ENCODE results near the gene THEMIS2.
"Not testable (repeated sequence)": the region's sequence is repeated elsewhere in the genome, so short reads cannot be mapped to it uniquely, and the experiment has no call there.

Gene THEMIS2
- total RNA-seq, result 57.6 reads per million, percentile 71 among the genes with 10 or more reads in this experiment

DNA sequence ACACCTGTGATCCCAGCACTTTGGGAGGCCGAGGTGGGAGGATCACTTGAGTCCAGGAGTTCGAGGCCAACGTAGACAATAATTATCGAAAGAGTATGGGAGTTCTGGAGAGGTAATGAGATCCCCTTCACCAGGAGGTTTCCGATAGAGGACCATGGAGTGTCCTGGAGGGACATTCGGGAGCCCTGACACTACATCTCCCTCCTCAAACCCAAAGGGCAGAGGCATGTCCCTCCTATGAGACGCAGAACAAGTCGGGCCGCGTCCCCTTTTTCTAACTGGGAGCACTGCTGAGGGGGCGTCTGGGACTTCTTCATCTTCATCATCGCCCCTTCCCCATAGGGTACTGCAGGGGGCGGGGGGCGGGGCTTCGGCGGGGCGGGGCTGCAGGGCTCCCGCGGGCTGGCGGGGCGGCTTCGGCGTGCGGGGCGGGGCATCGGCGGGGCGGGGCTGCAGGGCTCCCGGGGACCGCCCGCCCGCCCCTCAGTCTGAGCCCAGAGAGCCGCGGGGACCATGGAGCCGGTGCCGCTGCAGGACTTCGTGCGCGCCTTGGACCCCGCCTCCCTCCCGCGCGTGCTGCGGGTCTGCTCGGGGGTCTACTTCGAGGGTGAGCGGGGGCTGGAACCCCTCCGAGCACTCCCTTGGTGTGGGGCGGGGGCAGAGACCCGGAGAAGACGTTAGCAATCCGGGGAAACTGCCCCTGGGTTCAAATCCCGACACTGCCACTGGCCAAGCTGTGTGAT is at the start of gene THEMIS2:
Gene THEMIS2, plus strand, starts transcription at position 486 of the 743 bp plus-strand sequence. Its CDS starts 28 bp downstream, at position 514.
- peak; percentile 72 for DNase-seq

DNA sequence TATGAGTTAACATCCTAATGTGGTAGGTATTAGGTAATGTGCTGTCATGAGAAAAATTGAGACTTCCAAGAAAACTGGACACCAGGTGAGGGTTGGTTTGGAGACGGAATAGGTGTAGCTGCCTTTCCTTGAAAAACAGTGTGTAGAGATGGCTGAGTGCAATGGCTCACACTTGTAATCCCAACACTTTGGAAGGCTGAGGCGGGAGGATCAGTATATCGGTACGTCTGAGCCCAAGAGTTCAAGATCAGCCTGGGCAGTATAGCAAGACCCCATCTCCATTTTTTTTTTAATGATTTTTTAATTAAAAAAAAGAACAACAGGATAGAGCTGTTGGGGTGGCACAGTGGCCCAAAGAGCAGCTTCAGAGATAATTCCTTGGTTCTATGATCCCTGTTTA is 48.6 kb upstream of the THEMIS2 start:
- no peak for DNase-seq

DNA sequence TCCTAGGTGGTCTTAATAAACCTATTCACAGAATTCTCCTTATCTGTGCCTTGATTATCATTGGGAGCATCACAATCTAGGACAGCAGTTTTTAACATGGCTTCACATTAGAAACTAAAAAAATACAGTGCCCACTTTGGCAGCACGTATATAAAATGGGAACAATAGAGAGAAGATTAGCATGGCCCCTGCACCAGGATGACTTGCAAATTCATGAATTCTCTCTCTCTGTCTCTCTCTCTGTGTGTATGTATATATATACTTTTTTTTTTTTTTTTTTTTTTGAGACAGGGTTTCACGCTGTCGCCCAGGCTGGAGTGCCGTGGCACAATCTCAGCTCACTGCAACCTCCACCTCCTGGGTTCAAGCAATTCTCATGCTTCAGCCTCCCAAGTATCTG is 47.9 kb upstream of the THEMIS2 start:
- no peak for DNase-seq

DNA sequence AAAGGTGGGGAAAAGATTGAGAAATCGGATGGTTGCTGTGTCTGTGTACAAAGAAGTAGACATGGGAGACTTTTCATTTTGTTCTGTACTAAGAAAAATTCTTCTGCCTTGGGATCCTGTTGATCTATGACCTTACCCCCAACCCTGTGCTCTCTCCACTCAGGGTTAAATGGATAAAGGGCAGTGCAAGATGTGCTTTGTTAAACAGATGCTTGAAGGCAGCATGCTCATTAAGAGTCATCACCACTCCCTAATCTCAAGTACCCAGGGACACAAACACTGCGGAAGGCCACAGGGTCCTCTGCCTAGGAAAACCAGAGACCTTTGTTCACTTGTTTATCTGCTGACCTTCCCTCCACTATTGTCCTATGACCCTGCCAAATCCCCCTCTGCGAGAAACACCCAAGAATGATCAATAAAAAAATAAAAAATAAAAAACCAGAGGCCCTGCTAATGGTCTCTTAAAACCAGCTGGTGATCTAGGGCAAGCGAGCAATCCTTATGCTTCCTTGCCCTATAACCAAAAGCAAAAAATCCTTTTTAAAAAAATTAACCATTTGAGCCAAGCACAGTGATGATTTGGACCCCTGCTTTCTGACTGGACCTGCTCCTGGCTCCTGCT is 42.9 kb upstream of the THEMIS2 start:
- not testable (repeated sequence) for DNase-seq

DNA sequence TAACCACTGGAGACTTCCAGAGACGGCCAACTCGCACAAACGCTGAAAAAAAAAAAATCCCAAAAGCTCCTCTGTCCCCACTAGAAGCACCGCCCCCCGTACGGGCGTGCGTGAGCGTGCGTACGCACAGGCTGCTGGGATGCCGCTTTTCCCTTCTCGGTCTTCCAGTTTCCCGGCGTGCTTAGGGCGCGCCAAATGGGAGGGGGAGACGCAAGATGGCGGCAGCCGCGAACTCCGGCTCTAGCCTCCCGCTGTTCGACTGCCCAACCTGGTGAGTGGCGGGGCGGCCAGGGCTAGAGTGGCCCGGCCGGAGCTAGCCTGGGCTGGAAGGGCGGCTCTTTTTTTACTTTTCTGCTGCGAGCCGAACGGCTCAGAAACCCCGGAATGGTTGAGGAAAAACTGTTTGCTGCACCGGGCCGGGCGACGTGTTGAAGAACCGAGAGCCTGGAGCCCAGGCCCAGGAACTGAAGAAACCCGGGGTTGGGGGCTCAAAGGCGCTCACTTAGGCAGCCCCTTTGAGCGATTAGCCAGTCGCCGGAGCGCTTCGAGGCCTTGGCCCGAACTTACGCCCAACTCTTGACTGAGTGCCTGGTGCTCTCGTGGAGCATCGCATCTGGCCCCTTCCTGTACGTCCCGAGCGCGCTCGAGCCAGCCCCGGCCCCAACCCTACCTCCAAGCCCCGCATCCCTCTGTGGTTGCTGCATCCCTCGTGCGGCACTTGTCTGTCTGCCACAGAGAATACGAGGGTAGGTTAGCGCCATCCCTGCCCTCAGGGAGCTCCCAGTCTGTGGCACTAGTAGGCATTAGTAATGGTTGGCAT is 41.5 kb upstream of the THEMIS2 start, which contains the start of gene PPP1R8:
Gene PPP1R8, plus strand, starts transcription at position 162 of the 820 bp plus-strand sequence. Its CDS starts 54 bp downstream, at position 216.
- peak; percentile 80 for DNase-seq

DNA sequence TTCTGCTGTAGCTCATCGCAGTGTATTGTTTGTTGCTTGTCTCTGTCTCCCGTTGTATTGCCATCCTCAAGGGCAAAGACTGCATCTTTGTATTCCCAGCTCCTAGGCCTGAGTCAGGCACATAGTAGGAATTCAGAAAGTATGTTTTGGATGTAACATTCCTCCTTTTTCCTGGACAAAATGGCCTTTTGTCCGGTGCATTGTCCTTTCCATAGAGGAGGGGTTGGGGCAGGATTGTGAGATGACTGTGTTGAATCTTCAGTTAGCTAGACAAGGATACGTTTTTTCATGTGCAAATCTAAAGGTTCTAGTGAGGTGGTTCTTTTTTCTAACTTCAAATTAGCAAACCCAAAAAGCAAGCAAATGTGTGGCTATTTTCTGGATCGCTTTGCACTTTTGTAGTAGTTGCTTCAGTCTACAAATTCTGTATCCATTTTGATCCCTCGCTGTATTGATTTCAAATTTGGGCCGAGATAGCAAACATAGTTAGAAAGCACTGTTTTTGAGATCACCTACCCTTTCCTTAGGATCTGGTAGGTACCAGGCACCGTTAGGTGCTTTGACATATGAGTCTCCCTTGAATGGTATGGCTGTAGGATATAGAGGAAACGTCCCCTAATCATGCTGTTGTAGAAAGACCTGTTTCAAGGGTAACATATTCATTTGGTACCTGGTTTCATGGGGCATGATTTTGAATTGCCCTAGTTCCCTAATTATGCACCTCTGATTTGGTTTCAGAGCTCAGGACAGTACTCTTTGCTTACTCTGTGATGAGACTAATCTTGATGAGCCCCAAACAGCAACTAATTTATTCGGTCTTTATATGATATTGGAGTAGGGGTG is 40.6 kb upstream of the THEMIS2 start:
- DNase-seq, result no peak

DNA sequence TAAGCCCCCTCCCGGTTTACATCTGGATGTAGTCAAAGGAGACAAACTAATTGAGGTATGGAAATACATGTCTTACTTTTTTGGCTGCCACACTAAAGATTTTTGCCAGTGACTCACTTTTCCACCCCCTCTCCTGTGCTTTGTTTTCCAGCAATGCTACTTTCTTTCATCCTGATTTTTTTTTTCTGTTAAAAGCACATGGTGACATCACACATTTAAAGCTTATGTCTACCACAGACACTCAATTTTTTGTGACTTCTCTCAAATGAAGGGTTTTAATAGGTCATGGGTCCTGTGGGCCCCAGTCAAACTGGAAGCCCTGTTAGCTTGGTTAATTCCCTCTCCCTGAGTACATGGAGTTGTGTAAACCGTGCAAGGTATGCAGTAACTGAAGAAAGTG is 39.6 kb upstream of the THEMIS2 start:
- no peak for DNase-seq

DNA sequence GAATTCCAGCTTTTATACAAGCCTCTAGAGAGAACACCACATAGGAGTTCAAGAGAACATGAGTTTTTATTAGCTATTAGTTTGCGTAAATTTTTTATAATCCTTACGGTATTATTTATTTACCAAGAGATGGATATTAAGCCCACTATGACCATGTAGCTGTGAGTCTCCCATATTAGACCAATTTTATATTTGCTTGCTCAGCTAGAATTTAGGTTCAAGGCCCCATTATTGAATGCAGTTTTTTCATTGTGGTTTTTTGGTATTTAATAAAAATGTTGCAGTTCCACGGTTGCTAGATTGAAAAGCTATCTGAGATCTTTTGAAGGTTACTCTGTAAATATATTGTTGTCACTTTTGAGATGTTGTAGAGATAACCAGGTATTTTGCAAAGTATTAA is 38.9 kb upstream of the THEMIS2 start:
- no peak for DNase-seq

DNA sequence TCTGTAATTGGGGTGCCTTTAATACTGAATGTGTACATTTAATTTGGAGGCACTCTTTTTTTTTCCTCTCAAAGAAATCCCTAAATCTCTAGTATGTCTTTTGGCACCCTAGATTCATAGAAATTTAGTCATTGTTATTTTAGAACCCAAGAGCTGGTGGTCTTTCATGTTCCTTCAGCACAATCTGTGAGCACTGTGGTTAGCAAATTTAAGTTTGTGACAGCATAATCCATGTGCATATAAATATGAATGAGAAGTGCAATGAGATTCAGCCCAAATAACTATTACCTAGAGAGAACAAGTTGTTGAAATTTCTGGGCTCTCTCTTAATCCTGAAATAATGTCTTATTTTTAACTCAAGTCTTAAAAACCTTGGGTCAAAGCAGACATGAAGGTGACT is 37.3 kb upstream of the THEMIS2 start:
- no peak for DNase-seq

DNA sequence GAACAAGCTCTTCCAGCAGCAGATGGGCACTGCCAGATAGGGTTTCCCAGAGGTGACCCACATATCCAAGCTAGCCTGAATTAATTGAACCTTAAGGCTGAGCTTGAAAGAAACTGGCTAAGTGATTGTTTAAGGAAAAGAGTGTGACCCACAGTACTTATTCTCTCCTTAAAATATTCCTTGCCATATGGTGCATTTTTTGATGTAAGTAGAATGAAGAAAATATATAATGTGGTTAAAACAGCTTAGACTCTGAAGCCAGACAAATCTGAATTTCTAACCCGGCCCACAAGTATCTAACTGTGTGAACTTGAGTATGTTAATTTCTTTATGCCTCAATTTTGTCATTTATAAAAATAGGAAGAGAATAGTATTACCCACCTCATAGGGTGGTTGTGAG is 36.8 kb upstream of the THEMIS2 start:
- no peak for DNase-seq

DNA sequence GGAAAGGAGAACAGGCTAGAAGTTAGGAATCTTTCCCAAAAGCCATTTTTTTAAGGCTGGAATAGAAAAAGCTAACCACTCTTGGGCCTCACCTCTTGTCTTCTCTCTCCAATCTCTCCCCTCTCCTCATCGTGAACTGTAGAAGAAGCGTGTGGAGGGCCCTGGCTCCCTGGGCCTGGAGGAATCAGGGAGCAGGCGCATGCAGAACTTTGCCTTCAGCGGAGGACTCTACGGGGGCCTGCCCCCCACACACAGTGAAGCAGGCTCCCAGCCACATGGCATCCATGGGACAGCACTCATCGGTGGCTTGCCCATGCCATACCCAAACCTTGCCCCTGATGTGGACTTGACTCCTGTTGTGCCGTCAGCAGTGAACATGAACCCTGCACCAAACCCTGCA is 22.4 kb upstream of the THEMIS2 start:
- no peak for DNase-seq

DNA sequence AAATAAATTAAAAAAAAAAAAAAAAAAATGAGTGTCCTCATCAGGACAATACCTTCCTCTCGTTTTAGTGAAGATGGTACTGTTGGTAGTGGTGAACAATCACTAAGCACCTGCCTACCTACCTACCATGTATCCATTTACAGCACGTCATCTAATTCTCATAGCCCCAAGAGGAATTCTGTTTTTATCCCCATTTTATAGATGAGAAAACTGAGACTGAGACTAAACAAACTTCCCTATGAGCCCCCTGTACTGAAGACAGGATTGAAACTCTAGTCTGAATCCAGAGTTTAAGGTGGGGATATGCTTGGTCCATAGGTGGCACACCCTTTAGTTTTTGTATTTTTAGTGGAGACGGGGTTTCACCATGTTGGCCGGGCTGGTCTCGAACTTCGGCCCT is 17.3 kb upstream of the THEMIS2 start:
- no peak for DNase-seq

DNA sequence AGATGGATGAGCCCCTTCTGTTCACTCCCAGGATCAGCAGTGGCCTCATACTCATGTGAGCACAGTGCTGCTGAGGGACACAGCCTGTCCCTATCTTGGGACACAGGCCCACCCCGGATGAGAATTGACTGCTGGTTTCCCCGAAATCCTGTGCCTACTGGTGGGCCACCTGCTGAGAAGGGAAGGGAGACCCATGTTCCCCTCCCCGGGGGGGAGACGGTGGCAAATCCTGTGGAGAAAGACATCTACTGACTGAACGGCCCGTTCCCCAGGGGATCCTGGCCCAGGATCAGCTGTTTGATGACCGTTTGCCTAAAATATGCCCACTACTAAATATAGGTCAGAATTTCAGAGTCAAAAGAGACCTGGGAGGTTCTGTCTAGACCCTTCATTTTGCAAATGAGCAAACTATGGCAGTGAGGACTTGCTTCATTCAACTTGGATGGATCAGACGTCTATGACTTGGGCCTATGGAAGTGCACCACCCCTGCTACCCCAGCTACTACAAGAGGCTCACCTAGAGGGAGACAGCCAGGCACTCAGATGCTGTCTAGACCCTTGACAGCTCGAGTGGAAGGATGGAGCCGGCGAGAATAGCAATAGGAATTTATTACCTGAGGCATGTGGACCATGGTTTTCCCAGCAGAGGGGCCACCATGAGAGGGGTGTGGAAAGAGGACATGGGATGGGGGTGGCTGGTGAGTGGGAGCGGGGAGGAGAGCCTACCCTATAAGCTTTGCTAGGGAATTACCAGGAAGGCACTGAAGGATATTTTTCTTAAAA is 15.6 kb upstream of the THEMIS2 start:
- DNase-seq, result no peak

DNA sequence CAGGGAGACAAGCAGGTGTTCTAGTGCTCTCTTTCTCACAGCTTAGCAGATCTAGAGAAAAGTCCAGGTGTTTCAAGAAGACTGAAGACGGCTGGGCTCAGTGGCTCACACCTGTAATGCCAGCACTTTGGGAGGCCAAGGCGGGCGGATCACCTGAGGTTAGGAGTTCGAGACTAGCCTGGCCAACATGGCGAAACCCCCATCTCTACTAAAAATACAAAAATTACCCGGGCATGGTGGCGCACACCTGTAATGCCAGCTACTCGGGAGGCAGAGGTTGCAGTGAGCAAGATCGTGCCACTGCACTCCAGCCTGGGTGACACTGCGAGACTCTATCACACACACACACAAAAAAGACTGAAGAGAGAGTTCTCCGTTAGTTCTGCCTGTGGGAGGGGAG is 14.8 kb upstream of the THEMIS2 start:
- not testable (repeated sequence) for DNase-seq

DNA sequence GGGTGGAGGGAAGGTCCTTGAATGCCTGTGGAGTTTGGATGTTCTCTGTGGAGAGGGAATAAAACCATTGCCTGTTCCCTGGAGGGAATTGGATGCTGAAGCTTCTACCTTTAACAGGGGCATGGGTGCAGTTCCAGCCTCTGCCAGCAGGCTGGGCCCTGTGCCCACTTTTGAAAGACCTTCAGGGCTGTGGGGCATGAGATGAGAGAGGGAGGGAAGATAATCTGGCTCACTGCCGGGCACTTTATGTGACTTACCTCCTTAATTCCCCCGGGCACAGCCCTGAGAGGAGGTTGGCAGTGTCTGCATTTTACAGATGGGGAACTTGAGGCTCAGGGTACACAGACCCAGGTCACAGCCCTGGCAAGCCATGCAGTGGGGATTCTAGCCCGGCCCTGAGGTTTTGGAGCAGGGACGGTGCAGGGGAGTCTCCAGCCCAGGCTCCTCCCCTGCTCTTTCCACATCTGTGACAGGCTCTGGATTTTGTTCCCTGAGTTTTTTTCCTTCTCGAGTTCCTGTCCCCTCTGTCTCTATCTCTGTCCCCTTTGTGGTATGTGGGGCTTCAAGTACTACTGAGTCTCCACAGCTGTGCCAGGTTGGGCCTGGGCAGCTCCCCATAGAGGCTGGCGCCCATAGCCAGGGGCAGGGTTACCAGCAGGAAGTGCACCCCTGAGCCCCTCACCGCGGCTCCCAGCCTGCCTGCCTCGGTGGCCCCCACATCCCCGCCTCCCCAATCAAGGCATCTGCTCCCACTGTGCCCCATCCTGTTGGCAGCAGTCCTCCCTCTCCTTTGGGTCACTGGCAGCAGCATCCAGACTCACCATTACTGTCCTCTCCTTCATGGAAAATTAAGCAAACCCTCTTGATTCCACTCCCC is 14.0 kb upstream of the THEMIS2 start:
- peak; percentile 81 for DNase-seq

DNA sequence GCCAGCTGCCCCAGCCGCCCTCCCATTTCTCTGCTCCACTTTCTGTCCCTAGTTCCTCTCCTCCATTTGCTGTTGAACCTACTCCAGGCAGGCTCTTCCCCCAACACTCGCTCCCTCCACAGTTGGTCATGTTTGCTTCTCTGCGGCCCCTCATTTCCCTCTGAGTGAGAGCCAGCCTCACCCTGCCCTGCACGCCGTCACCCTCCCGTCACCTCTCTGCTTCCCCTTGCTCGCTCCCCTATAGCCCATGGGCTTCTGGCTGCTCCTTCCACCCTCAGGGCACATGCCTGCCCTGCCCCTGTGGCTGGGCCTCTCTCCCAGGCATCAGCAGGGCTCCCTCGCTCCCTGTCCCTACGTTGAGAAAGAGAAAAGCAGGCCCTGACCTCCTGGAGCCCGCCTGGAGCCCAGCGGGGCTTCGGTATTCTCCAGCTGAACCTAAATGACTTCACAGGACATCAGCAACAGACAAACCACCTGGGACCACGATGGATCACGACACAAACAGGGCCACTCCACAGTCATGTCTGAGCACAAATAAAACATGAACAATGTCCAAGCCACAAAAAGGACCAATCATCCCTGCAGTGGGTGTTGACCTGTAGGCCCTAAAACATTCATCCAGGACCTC is 13.3 kb upstream of the THEMIS2 start:
- no peak for DNase-seq

DNA sequence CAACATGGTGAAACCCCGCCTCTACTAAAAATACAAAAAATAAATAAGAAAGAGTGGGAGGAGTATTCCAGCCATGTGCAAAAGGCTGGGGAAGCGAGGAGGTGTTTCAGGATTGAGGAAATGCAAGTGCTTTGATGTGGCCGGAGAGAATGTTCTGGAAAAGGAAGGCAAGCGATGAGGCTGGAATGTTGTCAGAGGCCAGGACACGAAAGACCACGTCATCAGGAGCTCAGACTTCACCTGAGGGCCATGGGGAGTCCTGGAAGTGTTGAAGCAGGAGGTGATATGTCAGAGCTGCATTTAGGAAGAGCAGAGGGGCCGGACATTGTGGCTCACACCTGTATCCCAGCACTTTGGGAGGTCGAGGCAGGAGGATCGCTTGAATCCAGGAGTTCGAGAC is 10.9 kb upstream of the THEMIS2 start:
- no peak for DNase-seq

DNA sequence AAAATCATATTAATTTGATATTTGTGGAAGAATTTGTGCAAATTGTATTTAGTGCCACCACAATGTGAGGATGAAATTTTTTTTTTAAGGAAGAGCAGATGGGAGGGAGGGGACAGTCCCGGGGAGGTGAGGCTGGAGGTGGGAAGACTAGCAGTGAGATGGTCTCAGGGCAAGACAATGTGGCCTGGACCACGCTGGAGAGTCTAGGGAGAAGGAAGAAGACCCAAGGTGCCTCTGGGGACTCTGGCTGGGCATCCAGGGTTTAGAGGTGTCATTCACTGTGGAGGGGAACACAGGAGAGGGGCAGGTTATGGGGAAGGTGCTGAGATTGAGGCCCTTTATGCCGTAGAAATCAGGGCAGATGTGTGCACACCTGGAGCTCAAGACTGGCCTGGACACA is 10.3 kb upstream of the THEMIS2 start:
- DNase-seq, result no peak

DNA sequence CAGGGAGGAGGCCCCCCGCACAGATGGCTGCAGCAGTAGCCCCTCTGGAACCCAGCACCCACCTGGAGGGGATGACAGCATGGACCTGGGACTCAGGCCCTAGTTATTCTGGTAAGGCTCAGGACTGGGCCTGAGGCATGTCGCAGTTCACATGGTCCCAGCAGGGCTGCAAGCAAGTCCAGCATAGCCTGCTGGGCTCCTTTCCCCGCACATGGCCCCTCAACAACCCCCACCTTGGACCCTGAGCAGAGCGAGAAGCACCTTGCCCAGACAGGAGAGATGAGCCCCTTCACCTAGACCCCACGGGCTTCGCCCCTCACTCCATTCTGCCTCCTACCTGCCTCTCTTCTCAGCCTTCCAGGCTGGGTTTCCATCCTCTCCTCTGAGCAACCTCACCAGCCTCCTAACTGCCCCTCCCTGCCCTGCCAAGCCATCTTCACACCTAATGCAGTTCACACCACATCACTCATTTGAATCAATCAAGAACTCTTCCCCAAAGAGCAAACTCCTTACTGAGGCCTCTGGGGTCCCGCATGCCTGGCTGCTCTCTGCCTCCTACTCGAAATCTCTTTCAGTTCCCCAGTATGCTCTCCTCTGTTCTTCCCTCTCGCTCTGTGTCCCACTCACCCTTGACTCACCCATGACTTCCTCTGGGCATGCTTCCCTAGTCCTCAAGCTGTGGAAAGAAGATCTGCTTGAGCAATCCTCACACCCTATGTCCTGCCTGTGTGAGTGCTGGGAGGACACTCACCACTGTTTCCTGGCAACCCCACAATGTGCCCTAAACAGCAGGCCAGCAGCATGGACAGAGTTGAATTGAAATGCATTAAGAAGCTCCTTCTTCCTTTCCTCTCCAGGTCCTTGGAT is 9.4 kb upstream of the THEMIS2 start:
- DNase-seq, result no peak

Measured in effector CD4-positive, alpha-beta T cell (primary cell).